Skin of body (tissue), 2 donors: Measurements from ENCODE around the gene P2RX5. TPM values are rescaled to one million over a fixed set of nuclear protein-coding genes. Genes with fewer than 3 reads are reported as not detected.

Experiments used
- DNase-seq: peaks from one replicate; lab custom pipeline; 2025; lab: John Stamatoyannopoulos, UW
- total RNA-seq: library from RNA; depleted of rRNA; stranded (reverse); fragments of >200 nt; gene quantifications from one replicate; pipeline ENCODE4 v1.2.3, GENCODE V29; 2014

Gene P2RX5
- total RNA-seq, 1 donor from 2014 or later: 1.5 TPM

DNA sequence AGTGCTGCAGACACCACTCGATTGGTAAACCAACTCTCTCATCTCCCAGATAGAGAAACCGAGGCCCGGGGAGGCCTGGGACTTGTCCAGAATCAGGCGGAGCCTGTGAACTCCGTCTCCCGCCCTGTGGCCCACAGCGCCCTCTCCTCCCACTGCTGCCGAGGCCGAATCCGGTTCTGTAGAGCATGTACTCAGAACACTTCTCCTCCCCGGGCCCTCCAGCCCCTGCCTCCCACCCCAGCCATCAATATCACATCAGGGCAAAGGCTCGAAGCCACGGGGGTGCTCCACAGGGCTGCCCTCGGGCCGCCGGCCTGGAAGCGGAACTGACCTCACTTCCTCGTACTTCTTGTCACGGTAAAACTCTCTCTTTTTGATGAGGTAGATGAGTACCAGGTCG lies 14.4 kb downstream of the P2RX5 start:
- no peak for DNase-seq

DNA sequence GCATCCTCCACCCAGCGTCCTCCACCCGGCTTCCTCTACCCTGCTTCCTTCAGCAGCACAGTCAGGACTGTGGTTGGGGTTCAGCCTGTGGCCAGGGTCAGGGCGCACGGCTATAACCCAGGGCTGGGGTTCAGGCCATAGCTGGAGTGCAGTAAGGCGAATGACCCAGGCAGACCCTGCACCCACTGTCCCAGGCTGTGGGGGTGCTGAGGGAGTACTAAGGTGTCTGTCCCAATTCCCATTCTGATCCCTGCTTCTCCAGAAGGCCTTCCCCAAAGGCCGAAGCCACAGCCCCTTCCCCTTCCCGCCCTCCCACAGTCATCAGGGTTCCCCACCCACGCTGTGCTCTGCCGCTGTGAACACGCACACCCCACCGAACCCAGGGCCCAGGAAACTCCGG lies 14.9 kb downstream of the P2RX5 start:
- no peak for DNase-seq

DNA sequence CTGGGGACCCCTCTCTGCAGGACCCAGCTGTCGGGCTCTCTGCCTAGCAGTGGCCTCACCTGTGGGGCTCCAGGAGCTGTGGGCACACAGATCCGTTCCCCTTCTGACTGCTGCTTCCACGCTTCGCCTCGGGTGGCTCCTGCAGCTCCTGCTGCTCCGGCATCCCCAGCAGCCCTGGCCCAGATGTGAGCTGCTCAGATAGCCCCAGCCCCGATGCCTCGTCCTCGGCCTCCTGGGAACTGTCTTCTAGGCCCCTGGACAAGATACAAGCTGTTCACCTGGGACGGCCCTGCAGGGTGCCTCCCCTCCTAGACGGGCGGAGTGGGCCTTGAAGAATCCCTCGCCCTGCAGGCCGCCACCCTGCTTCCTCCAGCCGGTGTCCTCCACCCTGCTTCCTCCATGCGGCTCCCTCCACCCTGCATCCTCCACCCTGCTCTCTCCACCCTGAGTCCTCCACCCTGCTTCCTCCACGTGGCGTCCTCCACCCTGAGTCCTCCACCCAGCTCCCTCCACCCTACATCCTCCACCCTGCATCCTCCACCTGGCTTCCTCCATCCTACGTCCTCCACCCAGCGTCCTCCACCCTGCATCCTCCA lies 16.3 kb downstream of the P2RX5 start:
- no peak for DNase-seq

DNA sequence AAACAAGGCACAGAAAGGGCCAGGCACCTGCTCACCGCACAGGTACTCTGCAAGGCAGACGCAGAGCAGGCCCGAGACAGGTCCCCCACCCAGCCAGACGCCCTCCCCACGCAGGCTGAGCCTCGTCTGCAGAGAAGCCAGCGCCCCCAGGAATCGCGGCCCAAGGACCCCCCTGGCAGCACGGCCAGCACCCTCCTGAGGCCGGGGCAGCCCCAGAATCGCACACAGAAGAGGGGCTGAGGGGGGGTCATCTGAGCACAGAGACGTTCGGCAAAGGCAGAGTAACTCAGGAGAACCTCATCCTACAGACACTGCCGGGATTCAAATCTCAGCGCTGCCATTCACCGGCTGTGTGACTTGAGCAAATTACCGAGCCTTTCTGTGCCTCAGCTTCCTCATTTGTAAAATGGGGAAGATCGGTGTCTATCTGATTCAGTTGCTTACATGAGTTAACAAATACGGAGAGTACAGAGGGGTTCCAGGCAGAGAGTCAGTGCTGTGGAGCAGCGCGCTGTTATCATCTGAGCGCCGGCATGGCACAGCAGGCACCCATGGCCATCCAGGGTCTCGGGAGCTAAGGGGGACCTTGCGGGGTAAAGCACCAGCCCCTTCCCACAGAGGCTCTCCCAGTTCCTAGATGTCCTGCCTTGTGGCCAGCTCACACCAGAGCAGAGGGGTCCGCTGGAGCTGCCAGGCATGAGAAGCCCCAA lies 17.0 kb downstream of the P2RX5 start:
- DNase-seq: no peak

DNA sequence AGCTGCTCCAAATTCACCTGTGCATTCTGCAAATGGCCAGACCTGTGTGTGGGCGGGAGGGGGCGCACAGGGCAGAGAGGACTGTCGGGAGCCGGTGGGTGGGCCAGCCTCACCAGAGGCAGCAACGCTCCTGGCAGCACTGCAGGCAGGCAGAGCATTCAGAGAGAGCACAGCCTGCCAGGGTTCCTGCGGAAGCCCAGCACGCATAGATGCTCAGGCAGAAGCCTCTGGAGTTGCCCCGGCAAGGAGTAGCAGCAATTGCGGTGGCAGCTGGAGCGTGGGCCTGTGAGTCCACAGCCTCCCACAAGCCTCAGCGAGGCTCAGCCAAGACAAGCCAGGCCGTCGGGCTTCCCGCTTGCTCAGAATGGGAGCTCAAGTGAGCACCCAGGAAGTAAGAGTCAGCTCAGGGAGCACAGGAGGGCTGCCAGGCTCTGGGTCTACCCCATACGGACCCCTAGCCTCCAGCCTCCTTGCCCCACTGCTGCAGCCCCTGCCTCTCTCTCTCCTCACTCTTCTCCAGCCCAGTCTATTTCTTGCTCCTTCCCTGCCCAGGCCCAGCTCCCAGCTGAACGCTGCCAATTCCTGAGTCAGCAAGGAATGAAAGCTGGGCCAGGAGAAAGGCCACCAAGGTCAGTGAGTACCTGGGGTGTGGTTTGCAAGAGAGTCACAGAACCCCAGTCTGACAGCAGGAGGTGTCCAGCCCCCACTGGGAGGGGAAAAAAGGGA lies 17.7 kb downstream of the P2RX5 start:
- no peak for DNase-seq

DNA sequence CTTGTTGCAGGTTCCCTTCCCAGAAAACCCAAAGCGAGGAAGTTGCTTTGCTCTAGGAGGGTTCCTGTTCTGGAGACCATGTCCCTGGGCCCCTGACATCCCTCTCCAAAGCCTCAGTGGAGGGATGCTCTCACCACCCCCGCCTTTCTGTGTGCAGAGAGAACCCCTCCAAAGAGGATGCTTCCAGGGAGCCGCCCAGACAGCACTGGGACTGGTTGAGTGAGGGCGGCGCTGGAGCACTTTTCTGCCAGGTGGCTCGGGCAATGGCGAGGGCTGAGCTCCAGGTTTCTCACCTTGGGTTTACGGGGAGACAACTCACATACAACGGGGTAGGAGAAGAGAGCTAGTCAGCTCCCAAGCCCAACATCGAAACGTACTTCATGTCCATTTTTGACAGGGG lies 20.1 kb downstream of the P2RX5 start:
- DNase-seq: no peak

DNA sequence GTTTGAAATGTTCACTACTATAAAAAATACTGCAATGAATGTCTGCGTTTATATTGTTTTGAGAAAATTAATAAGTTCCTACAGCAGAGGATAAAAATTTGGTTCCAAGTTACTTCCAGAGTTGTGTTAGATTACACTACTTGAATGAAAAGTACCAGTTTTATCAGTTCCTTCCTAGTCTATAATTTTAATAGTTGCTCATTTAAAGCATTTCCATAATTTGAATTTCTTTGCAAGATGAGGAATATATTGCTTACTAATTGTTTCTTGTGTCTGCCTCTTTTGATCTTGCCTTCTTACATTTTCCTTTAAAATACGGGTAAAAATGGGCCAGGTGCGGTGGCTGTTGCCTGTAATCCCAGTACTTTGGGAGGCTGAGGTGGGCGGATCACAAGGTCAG lies 23.4 kb downstream of the P2RX5 start:
- DNase-seq: no peak

DNA sequence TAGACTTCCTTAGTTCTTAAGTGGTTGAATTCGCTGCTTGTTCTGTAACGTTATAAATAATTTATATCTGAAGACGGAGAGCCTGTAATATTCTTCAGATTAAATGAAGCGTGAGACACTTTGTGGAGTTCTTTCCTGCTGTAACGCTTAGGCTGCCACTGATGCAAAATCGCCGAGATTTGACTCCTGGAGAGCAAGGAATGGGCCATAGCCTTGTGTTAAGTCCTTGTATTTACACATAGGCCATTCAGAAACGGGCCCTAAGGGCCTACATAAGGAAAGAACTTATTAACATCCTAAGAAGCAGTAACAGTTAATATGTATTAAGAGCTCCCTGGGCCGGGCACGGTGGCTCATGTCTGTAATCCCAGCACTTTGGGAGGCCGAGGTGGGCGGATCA lies 26.4 kb downstream of the P2RX5 start:
- no peak for DNase-seq

DNA sequence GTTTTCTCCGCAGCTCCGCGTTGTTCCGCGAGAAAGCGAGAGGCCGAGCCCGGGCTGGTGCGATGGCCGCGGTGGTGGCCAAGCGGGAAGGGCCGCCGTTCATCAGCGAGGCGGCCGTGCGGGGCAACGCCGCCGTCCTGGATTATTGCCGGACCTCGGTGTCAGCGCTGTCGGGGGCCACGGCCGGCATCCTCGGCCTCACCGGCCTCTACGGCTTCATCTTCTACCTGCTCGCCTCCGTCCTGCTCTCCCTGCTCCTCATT lies 26.9 kb downstream of the P2RX5 start:
- no peak for DNase-seq

DNA sequence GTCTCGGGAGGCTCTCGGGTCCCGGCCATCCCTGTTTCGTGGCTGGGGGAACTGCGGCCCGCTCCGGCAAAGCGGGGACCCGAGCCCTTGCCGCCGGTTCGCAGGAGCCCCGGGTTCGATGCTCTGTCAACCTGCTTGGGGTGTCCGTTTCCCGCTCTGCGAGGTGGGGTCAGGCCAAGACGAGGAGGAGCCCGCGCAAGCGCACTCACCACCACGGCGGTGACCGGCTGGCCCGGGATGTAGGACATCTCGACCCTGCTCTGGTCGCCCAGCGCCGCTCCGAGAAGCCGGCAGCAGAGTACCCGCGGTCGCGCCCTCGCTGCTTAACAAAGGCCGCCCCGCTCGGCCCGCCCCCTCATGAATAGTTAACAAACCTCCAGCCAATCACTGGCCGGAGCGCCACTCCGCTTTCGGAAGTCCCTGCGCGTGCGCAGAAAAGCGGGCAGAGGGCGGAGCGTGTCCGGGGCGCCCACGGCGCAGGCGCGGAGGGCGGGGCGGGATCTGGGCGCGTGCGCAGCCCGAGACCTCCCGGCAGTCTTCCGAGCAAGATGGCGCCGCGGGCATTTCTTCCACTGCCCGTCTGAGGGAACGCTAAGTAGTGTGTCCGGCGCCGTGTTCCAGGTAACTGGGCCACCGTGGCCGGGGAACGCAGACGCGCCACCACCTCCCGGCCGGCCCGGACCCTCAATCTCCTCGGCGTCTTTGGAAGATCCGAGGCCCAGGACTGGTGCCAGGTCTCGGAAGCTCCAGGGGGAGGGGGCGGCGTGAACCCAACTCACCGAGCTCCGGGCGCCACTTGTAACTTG lies 27.5 kb downstream of the P2RX5 start, which contains the start of the genes EMC6 and TAX1BP3:
Gene EMC6, plus strand, starts transcription at position 534 of the 806 bp plus-strand sequence. CDS start 335 bp downstream, outside the sequence.
Gene TAX1BP3, minus strand, starts transcription at position 300 of the 806 bp plus-strand sequence. Its CDS starts 52 bp downstream, at position 248.
- DNase-seq: peak; percentile 98

DNA sequence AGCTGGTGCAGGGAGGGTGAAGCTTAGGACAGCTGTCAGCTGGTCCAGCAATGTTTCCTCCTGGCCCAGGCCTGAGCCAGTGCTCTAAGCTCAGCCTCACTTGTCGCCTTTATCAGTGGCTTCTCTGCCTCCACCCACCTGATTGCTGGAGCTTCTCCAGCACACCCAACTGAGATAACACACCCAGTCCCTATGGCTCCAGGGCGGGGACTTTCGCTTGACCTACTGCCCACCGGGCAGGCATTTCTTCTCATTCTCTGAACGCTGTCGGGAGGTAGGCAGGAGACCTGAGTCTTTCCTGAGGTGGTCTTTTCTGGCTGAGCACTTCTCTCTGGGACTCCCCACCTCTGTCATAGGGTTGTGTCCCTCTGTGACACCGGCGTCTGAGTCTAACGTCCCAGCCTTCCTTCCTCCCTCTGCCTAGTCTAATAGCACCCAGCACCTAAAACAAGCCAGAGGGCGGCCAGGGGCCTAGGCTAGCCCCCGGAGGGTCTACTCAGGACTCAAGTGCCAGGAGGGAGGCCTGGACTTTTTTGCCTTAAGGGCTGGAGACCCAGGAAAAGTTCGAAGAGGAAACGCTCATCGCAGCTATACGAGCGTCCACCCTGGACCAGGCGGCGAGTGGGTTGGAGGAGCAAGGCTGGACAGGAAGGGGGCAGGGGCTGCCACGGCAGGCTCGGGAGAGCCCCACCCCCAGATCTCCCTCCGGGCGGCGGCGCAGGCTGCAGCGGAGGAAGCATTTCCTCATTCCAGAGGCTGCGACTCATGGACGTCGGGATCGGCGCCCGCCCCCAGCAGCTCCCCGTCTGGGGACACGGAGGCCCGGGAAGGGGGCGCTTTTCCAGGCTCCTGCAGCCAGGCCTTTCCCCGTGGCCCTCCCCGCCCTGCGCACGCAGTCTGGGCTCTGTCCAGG lies 28.3 kb downstream of the P2RX5 start:
- DNase-seq: peak; percentile 84

DNA sequence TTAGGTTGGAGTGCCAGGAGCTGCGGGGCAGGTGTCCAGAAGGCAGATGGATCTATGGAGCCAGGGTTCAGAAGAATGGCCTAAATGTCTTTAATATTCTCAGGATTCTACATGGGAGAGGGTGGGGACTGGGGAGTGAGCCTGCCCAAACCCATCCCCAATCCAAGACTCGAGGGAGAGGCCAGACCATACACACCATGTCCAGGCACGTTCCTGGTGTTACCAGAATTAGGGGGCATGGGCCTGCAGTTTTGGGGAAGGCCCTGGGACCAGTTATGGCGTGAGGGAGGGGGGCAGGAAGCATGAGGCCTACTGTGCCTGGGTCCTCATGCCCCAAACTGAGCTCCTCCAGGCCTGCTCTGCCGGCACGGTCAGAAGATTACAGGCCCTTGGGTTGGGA lies 29.4 kb downstream of the P2RX5 start:
- DNase-seq: no peak

DNA sequence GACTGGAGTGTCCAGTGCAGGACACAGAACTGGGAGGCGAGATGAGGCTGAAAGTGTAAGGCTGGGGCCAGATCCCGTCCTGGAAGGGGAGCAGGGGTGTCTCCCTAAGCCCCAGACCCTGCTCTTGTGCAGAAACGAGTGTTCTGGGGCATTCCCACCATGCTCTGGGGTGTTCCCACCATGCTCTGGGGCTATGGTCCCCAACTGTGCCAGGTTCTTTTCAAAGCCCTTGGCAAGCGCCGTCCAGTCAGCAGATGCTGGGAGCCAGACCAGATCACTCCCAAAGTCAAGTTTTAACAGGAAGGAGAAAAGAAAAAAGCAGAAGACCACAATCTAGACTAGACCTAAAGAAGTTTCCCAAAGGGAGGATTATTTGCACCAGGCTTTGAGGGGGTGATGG lies 30.1 kb downstream of the P2RX5 start:
- no peak for DNase-seq

DNA sequence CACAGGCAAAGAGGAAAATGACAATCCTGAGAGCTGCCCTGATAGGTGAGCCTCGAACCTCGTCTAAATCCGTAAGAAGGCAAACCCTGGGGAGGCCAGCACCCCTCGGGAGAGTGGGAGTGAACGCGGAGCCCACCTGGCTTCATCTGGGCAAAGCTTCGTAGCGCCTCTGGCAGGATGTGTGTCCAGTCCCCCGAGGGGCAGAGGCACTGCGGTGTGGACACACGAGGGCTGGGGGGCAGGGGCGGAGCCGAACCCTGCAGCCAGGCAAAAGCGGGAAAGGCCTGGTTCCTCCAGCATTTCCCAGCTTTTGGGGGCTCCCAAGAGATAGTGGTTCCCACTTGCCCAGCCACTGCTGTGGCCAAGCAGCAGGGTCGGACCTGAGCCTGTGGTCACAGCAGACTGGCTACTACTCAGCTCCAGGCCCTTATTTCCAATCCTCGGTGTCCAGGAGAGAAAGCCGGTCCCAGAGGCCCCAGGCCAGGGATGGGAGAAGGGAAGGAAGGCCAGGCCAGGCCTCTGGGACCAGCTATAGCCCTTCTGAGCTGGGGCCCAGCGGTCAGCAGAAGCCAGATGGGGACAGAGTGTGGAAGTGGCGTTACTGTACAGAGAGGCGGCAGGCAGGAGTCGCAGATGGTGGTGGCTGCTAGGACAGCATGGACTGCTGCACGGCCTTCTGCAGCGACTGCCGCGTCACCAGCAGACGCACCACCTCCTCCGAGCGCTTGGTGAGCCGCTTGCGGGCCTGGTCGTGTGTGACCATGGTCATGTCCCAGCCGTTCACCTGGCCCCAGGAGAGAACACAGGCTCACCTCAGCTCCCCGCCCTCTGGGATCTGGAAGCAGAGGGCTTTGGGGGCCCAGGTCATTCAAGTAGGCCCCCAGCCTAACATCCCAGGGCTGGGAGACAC lies 32.6 kb downstream of the P2RX5 start:
- DNase-seq: no peak

DNA sequence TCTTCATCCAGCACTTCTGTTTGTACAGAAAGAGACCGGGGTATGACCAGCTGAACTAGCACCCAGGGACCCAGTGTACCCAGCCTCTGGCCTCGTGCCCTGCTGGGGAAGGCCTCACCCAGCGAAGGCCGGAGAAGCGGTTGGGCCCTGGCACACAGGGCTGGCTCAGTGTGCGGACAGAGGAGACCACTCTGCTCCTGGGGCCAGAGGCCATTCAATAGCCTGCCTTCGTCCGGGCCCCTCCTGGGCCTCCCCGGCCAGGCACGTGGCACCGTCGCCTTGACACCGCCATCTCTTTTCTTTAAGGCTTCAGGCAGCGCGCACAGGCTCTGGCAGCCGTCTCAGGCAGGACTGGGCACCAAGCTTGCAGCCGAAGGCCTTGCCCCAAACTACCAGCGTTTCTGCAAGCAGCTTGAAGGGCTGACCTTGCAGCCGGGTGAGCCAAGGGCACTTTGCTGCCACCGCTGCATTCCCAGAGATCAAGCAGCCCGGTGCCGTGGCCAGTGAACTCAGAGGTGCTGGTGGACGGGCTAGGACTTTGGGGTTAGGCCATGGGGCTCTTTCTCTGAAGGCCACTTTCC lies 35.6 kb downstream of the P2RX5 start:
- no peak for DNase-seq

DNA sequence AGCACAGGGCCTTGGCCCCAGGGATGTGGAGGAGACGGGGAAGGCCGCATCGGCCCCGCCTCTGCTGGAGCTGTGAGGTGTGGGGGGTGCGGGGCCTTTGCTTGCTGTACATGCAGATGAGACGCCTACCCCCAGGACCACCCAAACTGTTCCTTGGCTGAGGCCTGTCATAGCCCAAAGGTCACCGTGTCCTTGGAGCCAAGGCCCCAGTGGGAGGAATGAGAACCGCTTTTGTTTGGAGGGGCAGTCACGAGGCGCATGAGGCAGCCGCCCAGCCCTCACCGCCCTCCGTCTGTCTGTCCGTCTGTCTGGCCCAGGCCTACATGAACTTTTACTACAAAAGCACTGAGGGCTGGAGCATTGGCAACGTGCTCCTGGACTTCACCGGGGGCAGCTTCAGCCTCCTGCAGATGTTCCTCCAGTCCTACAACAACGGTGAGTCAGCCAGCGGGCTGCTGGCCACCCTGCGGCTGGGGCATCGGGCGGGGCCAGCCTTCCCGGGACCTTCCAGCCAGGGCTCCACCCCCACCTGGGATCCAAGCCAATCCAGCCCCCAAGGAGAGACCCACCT lies 36.3 kb downstream of the P2RX5 start:
- DNase-seq: peak; percentile 33

DNA sequence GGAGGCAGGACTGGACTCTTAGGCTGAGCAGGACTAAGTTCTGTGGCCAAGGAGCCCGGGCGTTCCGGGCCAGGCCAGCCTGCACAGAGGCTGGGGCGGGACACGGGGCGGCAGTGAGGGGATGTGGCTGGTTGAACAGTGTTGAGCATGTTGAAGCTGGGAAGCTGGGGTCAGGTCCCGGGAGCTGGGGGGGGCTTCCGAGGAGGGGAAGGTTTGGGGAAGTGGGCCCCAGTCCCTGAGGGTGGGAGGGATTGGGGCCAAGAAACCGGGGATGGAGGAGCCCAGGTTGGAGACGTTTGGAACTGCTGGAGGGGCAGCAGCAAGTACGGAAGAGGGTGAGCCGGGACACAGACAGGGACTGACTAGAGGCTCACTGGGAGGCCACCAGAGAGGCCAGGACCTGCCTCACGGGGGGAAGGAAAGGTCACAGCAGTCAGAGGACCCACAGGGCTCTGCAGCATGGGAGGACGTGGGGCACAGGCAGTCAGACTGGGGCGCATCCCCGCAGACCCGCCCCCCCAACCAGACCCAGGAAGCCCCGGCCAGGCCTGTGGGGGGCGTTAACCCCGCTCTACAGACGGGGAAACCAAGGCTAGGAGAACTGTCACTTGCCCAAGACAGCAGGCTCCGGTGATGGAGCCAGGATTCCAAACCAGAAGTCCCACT lies 37.0 kb downstream of the P2RX5 start:
- no peak for DNase-seq
